CD4-positive, alpha-beta T cell treated with Interferon alpha-2 for 1 hour (primary cell): ENCODE measurements around the gene CCDC74A.
"Not testable (repeated sequence)": the region's sequence is repeated elsewhere in the genome, so short reads cannot be mapped to it uniquely, and the experiment has no call there.

Source experiments
- DNase-seq, 2 donors: peaks; one replicate each; pipeline ENCODE4 v3.0.0-alpha.2; 2020 to 2022

Gene CCDC74A

DNA sequence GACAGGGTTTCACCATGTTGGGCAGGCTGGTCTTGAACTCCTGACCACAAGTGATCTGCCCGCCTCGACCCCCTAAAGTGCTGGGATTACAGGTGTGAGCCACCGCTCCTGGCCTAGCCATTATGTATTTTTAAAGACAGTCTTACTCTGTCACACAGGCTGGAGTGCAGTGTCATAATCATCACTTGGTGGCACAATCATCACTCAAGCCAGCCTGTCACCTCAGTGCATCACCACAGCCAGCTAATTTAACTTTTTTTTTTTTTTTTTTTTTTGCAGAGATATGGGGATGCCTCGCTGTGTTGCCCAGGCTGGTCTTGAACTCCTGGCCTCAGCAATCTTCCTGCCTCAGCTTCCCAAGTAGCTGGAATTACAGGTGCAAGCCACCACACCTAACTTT is 24.1 kb upstream of the CCDC74A start:
- not testable (repeated sequence) for DNase-seq

DNA sequence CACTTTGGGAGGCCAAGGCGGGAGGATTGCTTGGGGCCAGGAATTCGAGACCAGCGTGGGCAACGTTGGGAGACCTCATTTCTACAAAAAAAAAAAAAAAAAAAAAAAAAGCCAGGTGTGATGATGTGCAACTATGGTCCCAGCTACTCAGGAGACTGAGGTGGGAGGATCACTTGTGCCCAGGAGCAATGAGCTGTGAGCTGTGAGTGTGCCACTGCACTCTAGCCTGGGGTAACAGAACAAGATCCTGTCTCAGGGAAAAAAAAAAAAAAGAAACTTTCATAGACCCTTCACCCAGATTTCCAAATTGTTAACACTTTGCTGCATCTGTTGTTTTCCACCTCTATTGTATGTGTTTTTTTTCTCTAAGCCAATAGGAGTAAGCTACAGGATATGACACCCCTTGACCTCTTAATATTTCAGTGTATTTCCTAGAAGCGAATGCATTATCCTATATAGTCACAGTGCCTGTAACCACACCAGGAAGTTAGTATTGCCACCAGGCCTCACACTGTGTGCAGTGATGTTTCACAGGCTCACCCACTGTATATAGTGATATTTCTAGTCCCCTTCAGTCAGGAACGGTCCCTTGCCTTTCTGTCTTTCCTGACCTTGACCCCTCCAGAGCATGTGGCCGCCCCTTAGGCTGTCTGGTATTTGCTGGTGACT is 23.5 kb upstream of the CCDC74A start:
- DNase-seq, result not testable (repeated sequence)

- DNase-seq, result no peak
Measured at GRCh38 chr2:131509615-131510014, 18.1 kb upstream of the CCDC74A start.

GRCh38 chr2:131511291-131511968 is 16.3 kb upstream of the CCDC74A start:
- DNase-seq, result not testable (repeated sequence)

DNA sequence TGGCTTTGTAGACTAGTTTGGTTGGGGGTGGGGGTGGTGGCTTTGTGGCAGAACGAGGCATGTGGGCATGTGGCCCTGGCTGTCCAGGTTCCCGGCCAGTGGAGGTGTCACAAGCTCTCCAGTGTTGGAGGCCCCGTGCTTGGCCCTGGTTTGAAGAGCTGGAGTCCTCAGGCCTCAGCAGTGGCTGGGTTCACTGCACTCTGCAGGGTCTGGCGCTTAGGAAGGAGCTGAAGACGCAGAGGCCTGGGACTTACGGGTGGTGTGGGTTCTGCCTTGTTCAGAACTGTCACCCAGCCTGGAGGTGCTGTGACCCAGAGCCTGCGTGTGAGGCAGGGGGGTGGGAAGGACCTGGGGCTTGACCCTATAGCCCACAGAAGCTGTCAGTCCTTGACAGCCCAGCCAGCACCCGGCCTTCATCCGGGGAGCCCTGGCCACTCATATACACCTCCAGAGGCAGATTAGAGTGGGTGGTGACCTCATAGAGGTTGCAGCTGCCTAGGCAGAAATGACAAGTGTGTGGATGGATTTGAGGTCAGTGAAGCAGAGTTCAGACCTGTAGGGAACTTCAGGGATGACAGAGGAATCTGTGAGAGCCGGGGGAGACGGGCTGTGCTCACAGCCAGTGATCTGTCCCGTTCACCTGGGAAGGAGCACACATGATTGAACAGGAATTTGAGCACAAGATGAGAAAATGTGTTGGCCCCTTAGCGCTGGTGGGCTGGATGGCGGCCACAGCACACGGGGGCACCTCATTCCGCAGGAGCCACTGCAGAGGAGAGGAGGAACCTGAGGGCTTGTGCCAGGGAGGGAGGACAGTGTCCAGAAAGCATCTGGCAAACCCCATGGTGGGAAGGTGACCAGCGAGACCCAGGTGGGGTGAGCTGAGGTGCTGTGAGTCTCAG is 15.5 kb upstream of the CCDC74A start:
- not testable (repeated sequence) for DNase-seq

GRCh38 chr2:131514408-131515166 is 13.1 kb upstream of the CCDC74A start:
- not testable (repeated sequence) for DNase-seq

DNA sequence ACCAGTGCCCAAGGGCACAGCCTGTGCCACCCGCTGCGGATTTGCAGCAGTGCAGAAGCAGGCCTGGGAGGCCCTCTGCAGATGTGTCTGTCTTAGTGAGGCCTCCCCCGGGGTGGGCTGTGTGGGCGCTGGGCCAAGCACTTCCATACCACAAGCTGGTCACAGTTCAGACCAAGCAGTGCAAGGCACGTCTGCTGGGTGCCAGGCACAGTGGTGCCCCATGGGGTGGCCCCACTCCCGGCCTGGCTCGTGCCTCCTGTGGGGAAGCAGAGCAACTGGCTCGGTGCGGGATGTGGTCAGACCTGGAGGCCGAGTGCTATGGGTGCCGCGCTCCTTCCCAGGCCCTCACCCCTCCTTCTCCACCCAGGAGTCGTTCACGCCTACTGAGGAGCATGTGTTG is 12.5 kb upstream of the CCDC74A start:
- not testable (repeated sequence) for DNase-seq

GRCh38 chr2:131516011-131516410 is 11.7 kb upstream of the CCDC74A start:
- DNase-seq, result no peak

GRCh38 chr2:131516621-131517020 is 11.1 kb upstream of the CCDC74A start:
- DNase-seq, result not testable (repeated sequence)

DNA sequence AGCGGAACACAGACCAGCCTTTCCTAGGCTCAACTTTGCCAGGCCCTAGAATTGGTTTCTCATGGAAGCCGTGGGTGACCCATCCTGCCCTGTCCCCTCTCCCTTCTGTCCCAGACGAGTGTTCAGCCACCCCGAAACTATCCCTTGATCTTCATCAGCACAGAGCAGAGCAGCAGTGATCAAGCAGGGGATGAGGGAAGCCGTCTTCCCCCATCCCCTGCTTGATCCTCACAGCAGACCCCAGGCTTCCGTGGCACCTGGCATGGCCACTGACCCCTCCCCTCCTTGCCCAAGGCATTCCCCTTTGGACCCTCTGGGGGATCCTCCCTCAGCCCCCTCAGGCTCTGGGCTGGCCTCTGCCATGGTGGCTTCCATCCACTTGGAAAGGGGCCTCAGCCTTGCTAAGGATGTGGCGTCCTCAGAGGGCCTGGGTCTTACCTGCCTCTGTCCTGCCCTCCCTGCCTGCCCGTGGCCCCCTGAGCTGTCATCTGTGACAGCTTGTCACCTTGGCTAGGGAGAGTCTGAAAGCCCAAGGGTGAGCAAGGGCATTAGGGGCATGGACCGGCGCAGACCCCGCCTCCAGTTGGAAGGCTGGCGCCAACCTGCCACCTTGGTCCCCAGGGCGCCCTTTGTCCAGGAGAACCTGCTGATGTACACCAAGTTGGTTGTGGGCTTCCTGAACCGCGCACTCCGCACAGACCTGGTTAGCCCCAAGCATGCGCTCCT is 10.4 kb upstream of the CCDC74A start:
- no peak for DNase-seq

DNA sequence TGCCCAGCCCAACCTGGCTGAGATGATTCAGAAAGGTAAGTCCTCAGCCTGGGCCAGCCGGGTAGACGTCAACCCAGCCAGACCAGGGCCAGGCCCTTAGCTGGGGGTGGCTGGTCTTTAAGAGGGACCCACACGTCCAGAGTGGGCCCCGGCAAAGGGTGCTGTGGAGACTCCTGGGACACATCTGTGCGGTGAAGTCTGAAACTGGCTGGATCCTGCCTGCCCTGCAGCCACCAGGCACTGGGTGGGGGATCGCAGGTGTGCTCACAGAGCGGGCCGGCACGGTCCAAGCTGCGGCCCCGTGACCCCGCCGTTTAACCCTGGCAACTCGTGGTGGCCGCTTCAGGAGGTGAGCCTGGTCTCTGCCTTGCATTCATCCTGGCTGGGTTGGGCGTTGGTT is 9.8 kb upstream of the CCDC74A start:
- not testable (repeated sequence) for DNase-seq

DNA sequence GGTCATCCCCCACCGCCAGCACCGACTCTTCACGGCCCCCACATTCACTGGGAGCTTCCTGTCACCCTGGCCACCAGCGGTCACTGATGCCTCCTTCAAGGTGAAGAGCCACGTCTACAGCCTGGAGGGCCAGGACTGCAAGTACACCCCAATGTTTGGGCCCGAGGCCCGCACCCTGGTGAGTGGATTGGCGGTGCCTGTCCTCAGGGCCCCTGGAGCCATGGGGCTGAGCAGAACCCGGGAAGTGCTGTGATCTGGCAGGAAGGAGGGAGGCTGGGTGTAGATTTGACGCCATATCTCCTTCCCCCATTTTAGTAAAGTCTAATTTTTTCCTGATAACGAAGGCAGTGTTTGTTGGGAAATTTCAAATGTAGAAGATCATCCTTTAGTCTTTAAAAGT is 9.2 kb upstream of the CCDC74A start:
- not testable (repeated sequence) for DNase-seq

GRCh38 chr2:131519466-131519865 is 8.2 kb upstream of the CCDC74A start:
- DNase-seq, result no peak

GRCh38 chr2:131519871-131520470 is 7.7 kb upstream of the CCDC74A start:
- not testable (repeated sequence) for DNase-seq

DNA sequence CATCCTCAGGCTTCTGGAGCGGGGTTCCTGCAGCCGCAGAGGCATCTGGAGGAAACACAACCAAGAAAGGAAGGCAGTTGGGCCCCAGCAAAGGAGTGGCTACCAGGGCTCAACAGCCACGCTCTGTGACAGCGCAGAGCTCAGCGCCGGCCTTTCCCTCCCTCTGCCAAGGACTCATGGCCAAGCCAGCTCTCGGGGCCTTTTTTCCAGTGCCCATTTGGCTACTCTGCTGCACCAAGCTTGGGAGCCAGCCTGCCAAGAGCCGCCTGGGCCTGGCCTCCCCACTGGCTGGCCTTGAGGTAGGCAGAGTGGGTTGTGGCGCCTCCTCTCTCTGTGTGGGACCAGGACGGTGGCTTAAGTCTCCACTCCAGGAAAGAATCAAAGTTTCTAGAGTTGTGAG is 7.2 kb upstream of the CCDC74A start:
- DNase-seq, result no peak

- DNase-seq, result not testable (repeated sequence)
Measured at GRCh38 chr2:131521524-131521923, 6.2 kb upstream of the CCDC74A start.

DNA sequence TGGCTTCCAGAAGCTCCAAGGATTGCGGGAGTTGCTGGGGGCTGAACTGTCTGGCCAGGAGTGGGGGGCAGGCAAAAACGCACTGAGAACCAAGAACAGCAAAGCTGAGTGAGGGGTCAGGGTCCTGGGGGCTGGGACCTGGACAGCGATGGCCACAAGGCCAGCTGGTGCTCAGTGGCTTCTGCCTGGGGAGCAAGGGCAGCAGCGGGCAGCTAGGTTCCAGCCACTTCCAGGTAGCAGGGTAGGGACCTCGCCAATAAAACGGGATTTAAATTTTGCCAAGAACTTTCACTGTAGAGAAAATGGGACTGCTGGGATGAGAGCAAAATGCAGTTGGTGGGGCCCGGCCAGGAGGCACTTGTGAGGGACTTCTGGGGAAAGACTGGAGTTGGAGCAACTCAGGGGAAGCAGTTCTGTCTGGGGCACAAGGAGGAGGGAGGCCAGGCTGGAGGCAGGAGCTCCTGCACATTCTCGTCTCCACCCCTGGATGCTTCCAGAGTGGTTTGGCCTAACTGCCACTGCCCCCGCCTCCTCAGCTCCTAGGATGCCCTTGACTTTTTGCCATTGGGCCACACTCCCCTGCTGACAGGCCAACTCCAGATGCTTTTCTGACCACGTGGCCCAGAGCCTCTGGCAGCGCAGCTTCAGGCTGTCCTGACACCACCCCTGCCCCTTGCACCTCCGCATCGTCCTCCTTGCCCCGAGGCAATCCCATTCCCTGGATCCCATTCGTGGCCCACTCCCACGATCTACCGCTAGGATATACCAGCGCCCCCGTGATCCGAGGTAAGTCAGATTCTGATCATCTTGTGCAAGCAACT is 5.5 kb upstream of the CCDC74A start:
- DNase-seq, result no peak

- not testable (repeated sequence) for DNase-seq
Measured at GRCh38 chr2:131525256-131525655, 2.4 kb upstream of the CCDC74A start.

- DNase-seq, result not testable (repeated sequence)
Measured at GRCh38 chr2:131528981-131529863, 1.5 kb downstream of the CCDC74A start.
